GM23338 (cell line): ENCODE data around the gene RAB40C. TPM values are rescaled to one million over a fixed set of nuclear protein-coding genes. Genes with fewer than 3 reads are reported as not detected.

Experiments used
- ATAC-seq: fragments of 200-7000 bp; cut with Tn5 transposase; 3 replicates; pipeline ENCODE4 v1.9.1; 2020
- DNase-seq: peaks from one replicate; pipeline ENCODE4 v3.0.0-alpha.2; 2015; ENCODE audit warnings: low spot score
- H2AFZ ChIP-seq: fragments of 200-600 bp; sonication (generic); 2 replicates; pipeline ENCODE4 v1.8.0; 2016; ENCODE audit warnings: antibody characterized with exemption, mild to moderate bottlenecking, moderate library complexity
- H3F3A ChIP-seq: fragments of 200-600 bp; sonication (generic); replicated peaks from 2 replicates; pipeline ENCODE4 v1.8.0; 2017; ENCODE audit warnings: antibody characterized with exemption, mixed run types, low read depth
- H3K27ac ChIP-seq: fragments of 200-600 bp; sonication (generic); 2 replicates; pipeline ENCODE4 v1.6.1; 2016; ENCODE audit warnings: low read depth
- H3K27me3 ChIP-seq: fragments of 200-600 bp; sonication (generic); 2 replicates; pipeline ENCODE4 v1.8.0; 2016; ENCODE audit warnings: mild to moderate bottlenecking, mixed run types, moderate library complexity; ENCODE audit not compliant: insufficient read depth
- H3K36me3 ChIP-seq: fragments of 200-600 bp; sonication (generic); 2 replicates; pipeline ENCODE4 v1.8.0; 2016; ENCODE audit warnings: mild to moderate bottlenecking; ENCODE audit not compliant: insufficient read depth
- H3K4me1 ChIP-seq: fragments of 200-600 bp; sonication (generic); 2 replicates; pipeline ENCODE4 v1.8.0; 2016; ENCODE audit warnings: mild to moderate bottlenecking, moderate library complexity; ENCODE audit not compliant: insufficient read depth
- H3K4me2 ChIP-seq: fragments of 200-600 bp; sonication (generic); 2 replicates; pipeline ENCODE4 v1.7.1; 2017; ENCODE audit warnings: mixed run types
- H3K4me3 ChIP-seq: fragments of 200-600 bp; sonication (generic); 2 replicates; pipeline ENCODE4 v1.6.1; 2016; ENCODE audit warnings: mixed run types
- H3K79me2 ChIP-seq: fragments of 200-600 bp; sonication (generic); replicated peaks from 2 replicates; pipeline ENCODE4 v1.8.0; 2017; ENCODE audit warnings: mild to moderate bottlenecking; ENCODE audit not compliant: insufficient read depth
- H3K9me2 ChIP-seq: fragments of 200-600 bp; sonication (generic); 2 replicates; pipeline ENCODE4 v1.8.0; 2017; ENCODE audit not compliant: insufficient read depth
- H4K20me1 ChIP-seq: fragments of 200-600 bp; sonication (generic); replicated peaks from 2 replicates; pipeline ENCODE4 v1.8.0; 2017; ENCODE audit warnings: mild to moderate bottlenecking; ENCODE audit not compliant: insufficient read depth
- H3K27ac Mint-ChIP-seq: 2 replicates; pipeline ENCODE4 v1.8.0; 2020; ENCODE audit warnings: inconsistent platforms, mild to moderate bottlenecking, moderate library complexity, mixed read lengths
- H3K27me3 Mint-ChIP-seq: 3 replicates; pipeline ENCODE4 v1.8.0; 2022; ENCODE audit warnings: low read depth, mild to moderate bottlenecking, moderate library complexity, mixed read lengths, inconsistent platforms; ENCODE audit not compliant: insufficient read depth, poor library complexity
- H3K36me3 Mint-ChIP-seq: 3 replicates; pipeline ENCODE4 v1.8.0; 2021; ENCODE audit warnings: low read depth, mild to moderate bottlenecking, inconsistent platforms, moderate library complexity, mixed read lengths
- H3K4me1 Mint-ChIP-seq: 3 replicates; pipeline ENCODE4 v1.8.0; 2020; ENCODE audit warnings: mild to moderate bottlenecking, inconsistent platforms, mixed read lengths
- H3K4me3 Mint-ChIP-seq: 3 replicates; pipeline ENCODE4 v1.8.0; 2021; ENCODE audit warnings: moderate library complexity, mild to moderate bottlenecking, inconsistent platforms, mixed read lengths
- H3K9me3 Mint-ChIP-seq: 3 replicates; pipeline ENCODE4 v1.8.0; 2020; ENCODE audit warnings: moderate library complexity, mild to moderate bottlenecking, inconsistent platforms, mixed read lengths
- CREB1 ChIP-seq: fragments of 250-450 bp; sonication (Bioruptor Pico); IDR thresholded peaks from 2 replicates; pipeline ENCODE4 v1.5.0; 2020; ENCODE audit warnings: low read depth, mild to moderate bottlenecking, moderate library complexity
- CTCF ChIP-seq, 2 experiments: fragments of 200-600 bp in 1 of 2; sonication (generic) in 1 of 2; conservative IDR thresholded peaks; 2 replicates each; pipeline versions ENCODE4 v1.5.1 to v1.6.1; 2016 to 2017; ENCODE audit warnings: antibody characterized with exemption in 2 of 2, low read depth in 2 of 2, mild to moderate bottlenecking in 2 of 2, moderate library complexity in 1 of 2
- ETS1 ChIP-seq: IDR thresholded peaks from 2 replicates; pipeline ENCODE4 v1.6.1; 2016; ENCODE audit warnings: antibody characterized with exemption
- EZH2 ChIP-seq: fragments of 200-600 bp; sonication (generic); IDR thresholded peaks from one replicate; pipeline ENCODE4 v1.8.0; 2017; ENCODE audit warnings: antibody characterized with exemption, mild to moderate bottlenecking, low read depth; ENCODE audit not compliant: unreplicated experiment
- EZH2phosphoT487 ChIP-seq: fragments of 200-600 bp; sonication (generic); IDR thresholded peaks from one replicate; pipeline ENCODE4 v1.8.1; 2018; ENCODE audit warnings: antibody characterized with exemption; ENCODE audit not compliant: unreplicated experiment
- REST ChIP-seq: IDR thresholded peaks from one replicate; pipeline ENCODE4 v1.6.1; 2018; ENCODE audit warnings: antibody characterized with exemption; ENCODE audit not compliant: unreplicated experiment
- STAT1 ChIP-seq: IDR thresholded peaks from one replicate; pipeline ENCODE4 v1.6.1; 2016; ENCODE audit warnings: antibody characterized with exemption; ENCODE audit not compliant: unreplicated experiment
- ZNF462 ChIP-seq: fragments of 250-450 bp; sonication (Bioruptor Pico); IDR thresholded peaks from 2 replicates; pipeline ENCODE4 v1.5.0; 2020; ENCODE audit warnings: mild to moderate bottlenecking, moderate library complexity
- polyA plus RNA-seq: library from polyadenylated mRNA; unstranded; fragments of >200 nt; fragmentation: Nextera tagmentation; extraction: Ambion mirVana; gene quantifications from 2 replicates; pipeline ENCODE4 v1.2.1, GENCODE V29; 2016
- total RNA-seq: library from RNA; depleted of rRNA; stranded (reverse); fragments of >200 nt; shearing (Covaris generic); gene quantifications from 2 replicates; pipeline ENCODE4 v1.2.3, GENCODE V29; 2014

The RAB40C gene
- total and polyA plus RNA-seq, 2 experiments from 2014 or later: 11.2 to 24.6 TPM

- Mint-ChIP-seq H3K4me3 (no peak overlapping the region), H3K36me3 (peaks cover 21% of the 10 kb centered on the region), H3K27me3 (peaks cover 6% of the 10 kb centered on the region), H3K4me1 (peaks cover 6% of the 10 kb centered on the region; the same call in 2 of the 3 replicates), H3K9me3 (no peaks in the 10 kb centered on the region; the same call in 2 of the 3 replicates), H3K27ac (no peak overlapping the region)
- no peak overlapping the region for H2AFZ ChIP-seq
- peaks cover 16% of the 10 kb centered on the region for H3K79me2 ChIP-seq
- ATAC-seq (no peak), DNase-seq (no peak)
- H3K9me2 ChIP-seq: no peaks in the 10 kb centered on the region
- TF ChIP-seq CTCF (conservative IDR thresholded peaks at IDR 0.05; ENCODE audit: low read depth in 2 of 2) (no peak), STAT1 (no peak), ETS1 (no peak), ZNF462 (CRISPR knock-in tag) (no peak), REST (no peak), CREB1 (CRISPR knock-in tag) (no peak), EZH2 (no peak), EZH2phosphoT487 (no peak)
- peaks cover 3% of the 10 kb centered on the region for H4K20me1 ChIP-seq
- H3K4me3 ChIP-seq: no peak overlapping the region
- no peaks in the 10 kb centered on the region for H3K27me3 ChIP-seq
- H3K4me1 ChIP-seq: no peaks in the 10 kb centered on the region; the same call in 1 of the 2 replicates
- no peak overlapping the region for H3K27ac ChIP-seq
- H3K4me2 ChIP-seq: no peak overlapping the region
- peaks cover 23% of the 10 kb centered on the region; the same call in 1 of the 2 replicates for H3F3A ChIP-seq
- H3K36me3 ChIP-seq: peaks cover 11% of the 10 kb centered on the region; the same call in 1 of the 2 replicates
These were observed 81.7 kb downstream of the RAB40C start for GRCh38 chr16:671353-672131.
